ENCODE results near the gene ZNF462.

GRCh38 chr9:106915851-106916250 lies 52.9 kb downstream of the ZNF462 start:
- TF ChIP-seq CTCF (IDR thresholded peaks at IDR 0.05) (no peak), POLR2A (IDR thresholded peaks at IDR 0.05) (no peak), POLR2AphosphoS5 (IDR thresholded peaks at IDR 0.05) (no peak)
